ENCODE measurements around the gene ABT1. TPM values are rescaled to one million over a fixed set of nuclear protein-coding genes. Genes with fewer than 3 reads are reported as not detected.

ABT1 gene
- total RNA-seq, 4 donors from 2014 or later: 11.9 to 17.6 (median 15.0) TPM

DNA sequence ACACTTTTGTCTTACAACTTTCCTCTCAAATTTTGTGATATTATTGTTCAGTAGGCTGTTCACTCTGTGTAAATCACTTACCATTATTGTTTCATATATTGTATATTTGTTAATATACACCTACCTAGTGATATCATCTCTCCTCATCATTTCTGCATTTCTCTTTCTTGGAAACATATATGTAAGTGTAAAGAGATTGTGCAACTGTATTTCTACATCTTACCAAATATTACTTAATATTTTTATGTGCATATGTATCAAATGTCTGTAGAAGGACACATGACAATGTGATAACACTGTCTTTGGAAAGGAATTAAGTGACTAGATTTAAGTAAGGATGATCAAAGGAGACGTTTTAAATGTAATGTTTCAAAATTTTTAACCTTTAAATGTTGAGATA is 32.6 kb downstream of the ABT1 start:
- TF ChIP-seq POLR2A (IDR thresholded peaks at IDR 0.05): no peak
- TF ChIP-seq, protein P1, sequence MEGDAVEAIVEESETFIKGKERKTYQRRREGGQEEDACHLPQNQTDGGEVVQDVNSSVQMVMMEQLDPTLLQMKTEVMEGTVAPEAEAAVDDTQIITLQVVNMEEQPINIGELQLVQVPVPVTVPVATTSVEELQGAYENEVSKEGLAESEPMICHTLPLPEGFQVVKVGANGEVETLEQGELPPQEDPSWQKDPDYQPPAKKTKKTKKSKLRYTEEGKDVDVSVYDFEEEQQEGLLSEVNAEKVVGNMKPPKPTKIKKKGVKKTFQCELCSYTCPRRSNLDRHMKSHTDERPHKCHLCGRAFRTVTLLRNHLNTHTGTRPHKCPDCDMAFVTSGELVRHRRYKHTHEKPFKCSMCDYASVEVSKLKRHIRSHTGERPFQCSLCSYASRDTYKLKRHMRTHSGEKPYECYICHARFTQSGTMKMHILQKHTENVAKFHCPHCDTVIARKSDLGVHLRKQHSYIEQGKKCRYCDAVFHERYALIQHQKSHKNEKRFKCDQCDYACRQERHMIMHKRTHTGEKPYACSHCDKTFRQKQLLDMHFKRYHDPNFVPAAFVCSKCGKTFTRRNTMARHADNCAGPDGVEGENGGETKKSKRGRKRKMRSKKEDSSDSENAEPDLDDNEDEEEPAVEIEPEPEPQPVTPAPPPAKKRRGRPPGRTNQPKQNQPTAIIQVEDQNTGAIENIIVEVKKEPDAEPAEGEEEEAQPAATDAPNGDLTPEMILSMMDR (IDR thresholded peaks at IDR 0.05): no peak
- DNase-seq: no peak
- no peak overlapping the region for H3K4me3 ChIP-seq (replicated peaks in 1 of 3)
- H3K27ac ChIP-seq: no peak overlapping the region
- no peaks in the 10 kb centered on the region for H3K9me3 ChIP-seq
- WGBS, 2 donors: 41 to 43% methylated on average over 1 of the region's 1 CpG
- H3K36me3 ChIP-seq: peaks cover 0 to 4% of the 10 kb centered on the region in 2 donors
- intact Hi-C loops (cut with DNase I): no loop called here
- H3K4me1 ChIP-seq: no peaks in the 10 kb centered on the region
- H3K27me3 ChIP-seq: no peaks in the 10 kb centered on the region

- Histone ChIP-seq H3K36me3 (peaks cover 30 to 37% of the 10 kb centered on the region in 2 donors), H3K27ac (no peak overlapping the region), H3K4me3 (replicated peaks in 1 of 3) (no peak overlapping the region)
These were observed 44.1 kb downstream of the ABT1 start for GRCh38 chr6:26640806-26641205.

GRCh38 chr6:26646074-26646473 is 49.3 kb downstream of the ABT1 start:
- H3K4me3 ChIP-seq (replicated peaks in 1 of 3): no peak overlapping the region
- H3K9me3 ChIP-seq: no peaks in the 10 kb centered on the region
- intact Hi-C loops (cut with DNase I): no loop called here
- no peaks in the 10 kb centered on the region for H3K27me3 ChIP-seq
- H3K4me1 ChIP-seq: no peaks in the 10 kb centered on the region
- no peak overlapping the region for H3K27ac ChIP-seq
- TF ChIP-seq, protein P1 (IDR thresholded peaks at IDR 0.05): no peak
- TF ChIP-seq POLR2A (IDR thresholded peaks at IDR 0.05): no peak
- H3K36me3 ChIP-seq: peaks cover 16 to 22% of the 10 kb centered on the region in 2 donors
- DNase-seq: no peak
- WGBS, 2 donors: 96 to 98% methylated on average over 1 of the region's 1 CpG

More at GRCh38 chr6:26640806-26641205, 44.1 kb downstream of the ABT1 start:
- H3K27me3 ChIP-seq: no peaks in the 10 kb centered on the region
- WGBS, 2 donors: 96 to 98% methylated on average over 2 of the region's 2 CpGs
- no peak for DNase-seq
- no peaks in the 10 kb centered on the region for H3K4me1 ChIP-seq
- intact Hi-C loops (cut with DNase I): no loop called here
- no peaks in the 10 kb centered on the region for H3K9me3 ChIP-seq
- no peak for TF ChIP-seq POLR2A (IDR thresholded peaks at IDR 0.05)
- TF ChIP-seq, protein P1 (IDR thresholded peaks at IDR 0.05): no peak

Other genes starting within 250 kb of the ABT1 start
- gene BTN3A2, start 231.8 kb upstream of the ABT1 start, total RNA-seq: 10 to 100 TPM in 3 of 4 donors, 1 to 10 TPM in 1; 9.7 to 25.0 (median 15.0) TPM
- gene BTN2A2, start 213.8 kb upstream of the ABT1 start, total RNA-seq: 1 to 10 TPM; 8.1 to 9.3 (median 8.3) TPM
- gene BTN3A1, start 194.7 kb upstream of the ABT1 start, total RNA-seq: 10 to 100 TPM in 2 of 4 donors, 1 to 10 TPM in 2; 8.8 to 18.3 (median 12.9) TPM
- gene BTN3A3, start 156.4 kb upstream of the ABT1 start, total RNA-seq: 10 to 100 TPM in 3 of 4 donors, 1 to 10 TPM in 1; 7.5 to 19.1 (median 13.9) TPM
- 10 to 100 TPM in 3 of 4 donors, 1 to 10 TPM in 1; 9.9 to 12.3 (median 11.6) TPM for gene BTN2A1, start 139.0 kb upstream of the ABT1 start, total RNA-seq
- not detected for gene BTN1A1, start 96.7 kb upstream of the ABT1 start, total RNA-seq
- gene HMGN4, start 58.6 kb upstream of the ABT1 start, total RNA-seq: 10 to 100 TPM; 54.6 to 68.4 (median 63.8) TPM
- gene ZNF322, start 62.8 kb downstream of the ABT1 start, total RNA-seq: 10 to 100 TPM; 19.3 to 40.4 (median 22.1) TPM